Activated gamma-delta T cell (primary cell): Measurements from ENCODE around the gene IL6ST.
"Not testable (repeated sequence)": the region's sequence is repeated elsewhere in the genome, so short reads cannot be mapped to it uniquely, and the experiment has no call there.

Experiments used
- DNase-seq: peaks from one replicate; lab custom pipeline; 2025; lab: John Stamatoyannopoulos, UW

The IL6ST gene

GRCh38 chr5:56004874-56005273 is 10.1 kb upstream of the IL6ST start:
- DNase-seq, result no peak

GRCh38 chr5:56003679-56004078 is 8.9 kb upstream of the IL6ST start:
- DNase-seq, result no peak

GRCh38 chr5:56003179-56003578 is 8.4 kb upstream of the IL6ST start:
- no peak for DNase-seq

- DNase-seq, result no peak
Measured at GRCh38 chr5:56002303-56002702, 7.5 kb upstream of the IL6ST start.

- not testable (repeated sequence) for DNase-seq
Measured at GRCh38 chr5:56000221-56000620, 5.5 kb upstream of the IL6ST start.

- no peak for DNase-seq
Measured at GRCh38 chr5:55998966-55999365, 4.2 kb upstream of the IL6ST start.

GRCh38 chr5:55997742-55998351 is 3.1 kb upstream of the IL6ST start:
- DNase-seq, result no peak

GRCh38 chr5:55994998-55995914 is 493 bp upstream of the IL6ST start:
- DNase-seq, result peak; percentile 92

GRCh38 chr5:55993731-55994494 is 850 bp downstream of the IL6ST start:
- DNase-seq, result no peak

GRCh38 chr5:55993013-55993412 is 1.8 kb downstream of the IL6ST start:
- no peak for DNase-seq

GRCh38 chr5:55991768-55992486 is 2.8 kb downstream of the IL6ST start:
- no peak for DNase-seq

- DNase-seq, result not testable (repeated sequence)
Measured at GRCh38 chr5:55990895-55991294, 3.9 kb downstream of the IL6ST start.

- DNase-seq, result no peak
Measured at GRCh38 chr5:55989860-55990259, 4.9 kb downstream of the IL6ST start.

GRCh38 chr5:55988979-55989638 is 5.7 kb downstream of the IL6ST start:
- no peak for DNase-seq

GRCh38 chr5:55988428-55988827 is 6.3 kb downstream of the IL6ST start:
- DNase-seq, result not testable (repeated sequence)

- DNase-seq, result no peak
Measured at GRCh38 chr5:55986931-55987330, 7.8 kb downstream of the IL6ST start.

GRCh38 chr5:55985181-55985580 is 9.6 kb downstream of the IL6ST start:
- no peak for DNase-seq

- DNase-seq, result no peak
Measured at GRCh38 chr5:55983986-55984385, 10.8 kb downstream of the IL6ST start.

GRCh38 chr5:55982957-55983381 is 11.8 kb downstream of the IL6ST start:
- DNase-seq, result no peak

- DNase-seq, result no peak
Measured at GRCh38 chr5:55973296-55973695, 21.5 kb downstream of the IL6ST start.

GRCh38 chr5:55969956-55970355 is 24.8 kb downstream of the IL6ST start:
- DNase-seq, result no peak
